Lower lobe of right lung (tissue), 2 donors: ENCODE measurements around the gene LRRC41. TPM values are rescaled to one million over a fixed set of nuclear protein-coding genes. Genes with fewer than 3 reads are reported as not detected.

Experiments used
- ATAC-seq, 2 donors: fragments of 200-7000 bp; cut with Tn5 transposase; one replicate each; pipeline ENCODE4 v1.9.1; 2020 to 2022; ENCODE audit warnings: mild to moderate bottlenecking in 2 of 2, moderate library complexity in 2 of 2
- DNase-seq: peaks from one replicate; pipeline ENCODE4 v3.0.0-alpha.2; 2020
- H3K27ac ChIP-seq: fragments of 200-600 bp; one replicate; pipeline ENCODE4 v1.8.0; 2022
- H3K27me3 ChIP-seq: fragments of 200-600 bp; one replicate; pipeline ENCODE4 v1.8.0; 2022; ENCODE audit warnings: low read depth
- H3K36me3 ChIP-seq: fragments of 200-600 bp; one replicate; pipeline ENCODE4 v1.8.0; 2022; ENCODE audit warnings: mild to moderate bottlenecking
- H3K4me1 ChIP-seq: fragments of 200-600 bp; one replicate; pipeline ENCODE4 v1.8.0; 2022
- H3K4me3 ChIP-seq: fragments of 200-600 bp; one replicate; pipeline ENCODE4 v1.8.0; 2022; ENCODE audit warnings: mild to moderate bottlenecking
- H3K9me3 ChIP-seq: fragments of 200-600 bp; one replicate; pipeline ENCODE4 v1.8.0; 2022
- intact Hi-C: fragments of 100-400 bp; cut with DNase I; formaldehyde crosslinking; loops from one replicate; pipeline ENCODE4 v1.11.0; 2022
- total RNA-seq: library from RNA; stranded (reverse); fragmentation: NEBNext Ultra II Directional; extraction: Animal tissue kit (Norgen Biotek cat#: 25700); gene quantifications from one replicate; pipeline ENCODE4 v1.2.1, GENCODE V29; 2021
- TF ChIP-seq, protein P1 (sequence below): fragments of 200-600 bp; IDR thresholded peaks from one replicate; pipeline ENCODE4 v1.8.0; 2022; ENCODE audit warnings: antibody characterized with exemption, mild to moderate bottlenecking
- donor health status: DM: no; HTN: yes; CAD: no; lungs with severe emphysema.

LRRC41 gene
- total RNA-seq, 1 donor from 2014 or later: 47.6 TPM

GRCh38 chr1:46300673-46301405 lies 2.6 kb downstream of the LRRC41 start:
- intact Hi-C loops: no loop called here
- no peak for ATAC-seq
- no peak for DNase-seq
- Histone ChIP-seq H3K4me1 (peaks cover 43% of the 10 kb centered on the region), H3K9me3 (no peaks in the 10 kb centered on the region), H3K27me3 (no peaks in the 10 kb centered on the region), H3K27ac (peak overlapping the region; percentile 99), H3K4me3 (peak overlapping the region; percentile 98), H3K36me3 (peaks cover 23% of the 10 kb centered on the region)
- TF ChIP-seq, protein P1, sequence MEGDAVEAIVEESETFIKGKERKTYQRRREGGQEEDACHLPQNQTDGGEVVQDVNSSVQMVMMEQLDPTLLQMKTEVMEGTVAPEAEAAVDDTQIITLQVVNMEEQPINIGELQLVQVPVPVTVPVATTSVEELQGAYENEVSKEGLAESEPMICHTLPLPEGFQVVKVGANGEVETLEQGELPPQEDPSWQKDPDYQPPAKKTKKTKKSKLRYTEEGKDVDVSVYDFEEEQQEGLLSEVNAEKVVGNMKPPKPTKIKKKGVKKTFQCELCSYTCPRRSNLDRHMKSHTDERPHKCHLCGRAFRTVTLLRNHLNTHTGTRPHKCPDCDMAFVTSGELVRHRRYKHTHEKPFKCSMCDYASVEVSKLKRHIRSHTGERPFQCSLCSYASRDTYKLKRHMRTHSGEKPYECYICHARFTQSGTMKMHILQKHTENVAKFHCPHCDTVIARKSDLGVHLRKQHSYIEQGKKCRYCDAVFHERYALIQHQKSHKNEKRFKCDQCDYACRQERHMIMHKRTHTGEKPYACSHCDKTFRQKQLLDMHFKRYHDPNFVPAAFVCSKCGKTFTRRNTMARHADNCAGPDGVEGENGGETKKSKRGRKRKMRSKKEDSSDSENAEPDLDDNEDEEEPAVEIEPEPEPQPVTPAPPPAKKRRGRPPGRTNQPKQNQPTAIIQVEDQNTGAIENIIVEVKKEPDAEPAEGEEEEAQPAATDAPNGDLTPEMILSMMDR: no peak

DNA sequence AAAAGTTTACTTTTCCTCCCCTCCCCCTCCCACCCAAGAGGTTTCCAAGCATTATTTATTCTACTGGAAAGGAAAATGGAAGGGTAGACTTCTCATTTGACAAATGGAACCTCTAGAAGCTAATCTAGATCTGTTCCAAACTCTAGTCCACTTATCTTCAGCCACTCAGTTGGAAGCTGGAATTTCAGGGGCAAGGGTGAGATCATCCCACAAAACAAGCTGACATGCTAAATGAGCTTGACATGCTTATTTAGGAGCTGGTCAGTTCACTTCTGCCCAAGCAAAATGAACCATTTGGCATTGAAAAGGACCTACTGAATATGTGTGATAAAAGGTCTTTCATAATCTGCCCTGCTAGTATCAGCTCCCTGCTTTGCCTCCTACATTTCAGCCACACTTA lies 5.0 kb downstream of the LRRC41 start:
- no peak for ATAC-seq
- peaks cover 23% of the 10 kb centered on the region for H3K4me1 ChIP-seq
- H3K27me3 ChIP-seq: no peaks in the 10 kb centered on the region
- TF ChIP-seq, protein P1: no peak
- intact Hi-C loops: no loop called here
- H3K9me3 ChIP-seq: no peaks in the 10 kb centered on the region
- peaks cover 46% of the 10 kb centered on the region for H3K36me3 ChIP-seq
- peak overlapping the region; percentile 1 for H3K27ac ChIP-seq
- no peak overlapping the region for H3K4me3 ChIP-seq
- DNase-seq: no peak

- no peak overlapping the region for H3K4me3 ChIP-seq
Observed at GRCh38 chr1:46295306-46295705, 8.1 kb downstream of the LRRC41 start.

DNA sequence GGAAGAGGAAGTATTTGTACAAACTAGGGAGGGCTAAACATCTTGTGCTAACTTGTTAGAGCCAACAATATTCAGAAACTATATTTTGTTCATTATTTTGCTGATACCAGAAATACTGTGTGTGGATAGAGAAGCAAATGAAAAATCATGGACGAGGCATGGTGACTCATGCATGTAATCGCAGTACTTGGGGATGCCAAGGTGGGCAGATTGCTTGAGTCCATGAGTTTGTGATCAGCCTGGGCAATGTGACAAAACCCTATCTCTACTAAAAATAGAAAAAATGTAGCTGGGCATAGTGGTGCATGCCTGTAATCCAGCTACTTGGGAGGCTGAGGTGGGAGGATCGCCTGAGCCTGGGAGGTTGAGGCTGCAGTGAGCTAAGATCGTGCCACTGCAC lies 13.4 kb downstream of the LRRC41 start:
- peaks cover 73% of the 10 kb centered on the region for H3K36me3 ChIP-seq
- ATAC-seq (no peak), DNase-seq (no peak)
- H3K4me3 ChIP-seq: no peak overlapping the region
- H3K9me3 ChIP-seq: no peaks in the 10 kb centered on the region
- peaks cover 12% of the 10 kb centered on the region for H3K4me1 ChIP-seq
- H3K27me3 ChIP-seq: no peaks in the 10 kb centered on the region
- TF ChIP-seq, protein P1: no peak
- H3K27ac ChIP-seq: no peak overlapping the region
- intact Hi-C loops: no loop called here

More at GRCh38 chr1:46295306-46295705, 8.1 kb downstream of the LRRC41 start:
- ATAC-seq (no peak), DNase-seq (no peak)
- Histone ChIP-seq H3K27me3 (no peaks in the 10 kb centered on the region), H3K36me3 (peaks cover 71% of the 10 kb centered on the region), H3K4me1 (peaks cover 11% of the 10 kb centered on the region), H3K27ac (no peak overlapping the region), H3K9me3 (no peaks in the 10 kb centered on the region)
- intact Hi-C loops: no loop called here
- TF ChIP-seq, protein P1: no peak

DNA sequence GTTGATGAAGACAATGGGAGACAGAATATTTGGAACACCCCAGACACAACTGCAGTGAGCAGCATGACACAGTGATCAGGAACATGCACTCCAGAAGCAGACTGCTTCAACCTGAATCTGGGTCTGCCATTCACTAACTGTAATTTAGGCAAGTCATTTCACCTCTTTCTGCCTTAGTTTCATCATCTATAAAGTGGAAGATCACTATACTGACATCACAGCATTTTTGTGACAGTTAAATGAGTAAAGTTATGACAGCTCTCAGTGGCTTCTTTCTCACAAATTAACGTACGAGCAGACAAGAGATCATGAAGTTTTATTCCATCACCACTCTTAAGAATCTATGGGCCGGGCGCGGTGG lies 14.3 kb downstream of the LRRC41 start:
- ATAC-seq (no peak), DNase-seq (no peak)
- Histone ChIP-seq H3K27me3 (no peaks in the 10 kb centered on the region), H3K4me3 (no peak overlapping the region), H3K4me1 (peaks cover 12% of the 10 kb centered on the region), H3K36me3 (peaks cover 73% of the 10 kb centered on the region), H3K27ac (peak overlapping the region; percentile 53), H3K9me3 (no peaks in the 10 kb centered on the region)
- TF ChIP-seq, protein P1: no peak
- intact Hi-C loops: no loop called here
